ENCODE measurements around the gene KDM4C. TPM values are rescaled to one million over a fixed set of nuclear protein-coding genes. Genes with fewer than 3 reads are reported as not detected.
"Not testable (repeated sequence)": the region's sequence is repeated elsewhere in the genome, so short reads cannot be mapped to it uniquely, and the experiment has no call there.

The KDM4C gene
- total RNA-seq, 1 donor from 2014 or later, result 57.4 TPM

GRCh38 chr9:6984941-6985578, 227.3 kb downstream of the KDM4C start:
- DNase-seq, result no peak

GRCh38 chr9:6986141-6986815, 228.5 kb downstream of the KDM4C start:
- DNase-seq, result no peak

GRCh38 chr9:6987381-6987780, 229.6 kb downstream of the KDM4C start:
- DNase-seq, result no peak

GRCh38 chr9:6991418-6991817, 233.6 kb downstream of the KDM4C start:
- no peak for DNase-seq

GRCh38 chr9:6996061-6996854, 238.5 kb downstream of the KDM4C start:
- no peak for DNase-seq

GRCh38 chr9:6997330-6997729, 239.6 kb downstream of the KDM4C start:
- no peak for DNase-seq

GRCh38 chr9:6999794-7000193, 242.0 kb downstream of the KDM4C start:
- DNase-seq, result no peak

GRCh38 chr9:7001571-7001970, 243.8 kb downstream of the KDM4C start:
- DNase-seq, result no peak

- no peak for DNase-seq
Measured at GRCh38 chr9:7003861-7004260, 246.1 kb downstream of the KDM4C start.

- no peak for DNase-seq
Measured at GRCh38 chr9:7006417-7006816, 248.6 kb downstream of the KDM4C start.

GRCh38 chr9:7008411-7008810, 250.6 kb downstream of the KDM4C start:
- DNase-seq, result no peak

GRCh38 chr9:7009065-7009464, 251.3 kb downstream of the KDM4C start:
- no peak for DNase-seq

GRCh38 chr9:7011395-7012067, 253.8 kb downstream of the KDM4C start:
- no peak for DNase-seq

- no peak for DNase-seq
Measured at GRCh38 chr9:7027996-7028395, 270.2 kb downstream of the KDM4C start.

- no peak for DNase-seq
Measured at GRCh38 chr9:7028591-7028990, 270.8 kb downstream of the KDM4C start.

- not testable (repeated sequence) for DNase-seq
Measured at GRCh38 chr9:7030943-7031342, 273.2 kb downstream of the KDM4C start.

GRCh38 chr9:7033076-7034045, 275.6 kb downstream of the KDM4C start:
- DNase-seq, result no peak

GRCh38 chr9:7037176-7037575, 279.4 kb downstream of the KDM4C start:
- DNase-seq, result no peak

- DNase-seq, result no peak
Measured at GRCh38 chr9:7042124-7042523, 284.4 kb downstream of the KDM4C start.

GRCh38 chr9:7045361-7045760, 287.6 kb downstream of the KDM4C start:
- DNase-seq, result no peak

GRCh38 chr9:7051711-7052110, 293.9 kb downstream of the KDM4C start:
- no peak for DNase-seq

GRCh38 chr9:7053903-7054302, 296.1 kb downstream of the KDM4C start:
- no peak for DNase-seq
